K562 (cell line): ENCODE measurements around the gene TNFAIP3. TPM values are rescaled to one million over a fixed set of nuclear protein-coding genes. Genes with fewer than 3 reads are reported as not detected.
A peak's percentile ranks its signal among the peaks of the same experiment; 100 is the strongest.

Experiments used
- ARID1B ChIP-seq: fragments of 450-650 bp; IDR thresholded peaks from 2 replicates; pipeline ENCODE4 v1.6.1; 2016; ENCODE audit warnings: antibody characterized with exemption, mild to moderate bottlenecking, inconsistent platforms
- ARNT ChIP-seq, 2 experiments: fragments of 450-650 bp; IDR thresholded peaks; 2 replicates each; pipeline ENCODE4 v1.6.1; 2016; ENCODE audit warnings: mild to moderate bottlenecking in 1 of 2
- FOXK2 ChIP-seq, 2 experiments: fragments of 450-650 bp; IDR thresholded peaks in 1 of 2; conservative IDR thresholded peaks in 1 of 2; 2 replicates each; pipeline ENCODE4 v1.6.1; 2016; ENCODE audit warnings: low read depth in 2 of 2, mild to moderate bottlenecking in 1 of 2
- HDGF ChIP-seq: fragments of 450-650 bp; IDR thresholded peaks from 2 replicates; pipeline ENCODE4 v1.6.1; 2016
- KDM1A ChIP-seq, 2 experiments: fragments of 450-650 bp; IDR thresholded peaks; 2 replicates each; pipeline ENCODE4 v1.6.1; 2016; ENCODE audit warnings: mild to moderate bottlenecking in 2 of 2
- LCOR ChIP-seq: sonication (generic); formaldehyde crosslinking; IDR thresholded peaks from 2 replicates; pipeline ENCODE4 v1.8.0; 2022; ENCODE audit warnings: mild to moderate bottlenecking, missing genetic modification reagents
- PML ChIP-seq: IDR thresholded peaks from 2 replicates; pipeline ENCODE4 v1.6.1; 2012; ENCODE audit warnings: low read length, inconsistent platforms
- STAT5A ChIP-seq: IDR thresholded peaks from 2 replicates; pipeline ENCODE4 v1.6.1; 2012; ENCODE audit warnings: low read length, inconsistent platforms, borderline replicate concordance
- TEAD1 ChIP-seq, 2 experiments: fragments of 450-650 bp in 1 of 2; sonication (generic) in 1 of 2; formaldehyde crosslinking; IDR thresholded peaks; 2 replicates each; pipeline versions ENCODE4 v1.4.0 to v1.8.0; 2020 to 2022; ENCODE audit warnings: mild to moderate bottlenecking in 2 of 2, missing genetic modification reagents in 1 of 2
- ZNF41 ChIP-seq: fragments of 250-450 bp; sonication (Bioruptor Pico); conservative IDR thresholded peaks from 2 replicates; pipeline ENCODE4 v1.4.0; 2020; ENCODE audit warnings: mild to moderate bottlenecking
- polyA plus RNA-seq, 8 experiments: library from polyadenylated mRNA; depleted of rRNA in 4 of 8; stranded (reverse) in 5 of 8; unstranded in 3 of 8; fragments of >200 nt; fragmentation: Nextera tagmentation in 2 of 8; fragmentation: Illumina TruSeq in 1 of 8; extraction: Ambion mirVana in 2 of 8; extraction: Trizol in 1 of 8; gene quantifications; 2 replicates each; pipeline versions ENCODE4 v1.2.1 to v1.2.3, GENCODE V29; 2011 to 2014; ENCODE audit warnings: inconsistent platforms in 1 of 8, missing spikeins in 1 of 8
- total RNA-seq, 7 experiments: library from RNA; depleted of rRNA in 6 of 7; stranded (reverse); fragments of >200 nt in 6 of 7; fragmentation: Illumina TruSeq in 2 of 7; extraction: Trizol in 2 of 7; gene quantifications; 2 replicates each; pipeline versions ENCODE4 v1.2.1 to v1.2.3, GENCODE V29; 2011 to 2021; ENCODE audit warnings: low replicate concordance in 1 of 7
- TF ChIP-seq, protein P1 (sequence below): fragments of 450-650 bp; IDR thresholded peaks from 2 replicates; pipeline ENCODE4 v1.6.1; 2016; ENCODE audit warnings: mild to moderate bottlenecking
- TF ChIP-seq, protein P2 (sequence below): fragments of 250-450 bp; sonication (Bioruptor Pico); IDR thresholded peaks from 2 replicates; pipeline ENCODE4 v1.4.0; 2020
- TF ChIP-seq, protein P3 (sequence below): fragments of 200-800 bp; sonication (Bioruptor generic); IDR thresholded peaks from 2 replicates; pipeline ENCODE4 v1.6.1; 2017; ENCODE audit warnings: missing genetic modification characterization, missing compliant biosample characterization
- TF ChIP-seq, protein P4 (sequence below), 2 experiments: fragments of 450-650 bp in 1 of 2; IDR thresholded peaks; 2 replicates each; pipeline ENCODE4 v1.6.1; 2011 to 2017; ENCODE audit warnings: low read depth in 2 of 2, antibody characterized with exemption in 1 of 2, borderline replicate concordance in 1 of 2, low read length in 1 of 2, mild to moderate bottlenecking in 1 of 2, mixed read lengths in 1 of 2; ENCODE audit not compliant: control insufficient read depth in 1 of 2

The TNFAIP3 gene
- total and polyA plus RNA-seq, 9 of the 15 experiments (the other 6 are each of a cell fraction or from before 2014, with no cell fraction given), result 0.79 to 17.0 (median 6.4) TPM

DNA sequence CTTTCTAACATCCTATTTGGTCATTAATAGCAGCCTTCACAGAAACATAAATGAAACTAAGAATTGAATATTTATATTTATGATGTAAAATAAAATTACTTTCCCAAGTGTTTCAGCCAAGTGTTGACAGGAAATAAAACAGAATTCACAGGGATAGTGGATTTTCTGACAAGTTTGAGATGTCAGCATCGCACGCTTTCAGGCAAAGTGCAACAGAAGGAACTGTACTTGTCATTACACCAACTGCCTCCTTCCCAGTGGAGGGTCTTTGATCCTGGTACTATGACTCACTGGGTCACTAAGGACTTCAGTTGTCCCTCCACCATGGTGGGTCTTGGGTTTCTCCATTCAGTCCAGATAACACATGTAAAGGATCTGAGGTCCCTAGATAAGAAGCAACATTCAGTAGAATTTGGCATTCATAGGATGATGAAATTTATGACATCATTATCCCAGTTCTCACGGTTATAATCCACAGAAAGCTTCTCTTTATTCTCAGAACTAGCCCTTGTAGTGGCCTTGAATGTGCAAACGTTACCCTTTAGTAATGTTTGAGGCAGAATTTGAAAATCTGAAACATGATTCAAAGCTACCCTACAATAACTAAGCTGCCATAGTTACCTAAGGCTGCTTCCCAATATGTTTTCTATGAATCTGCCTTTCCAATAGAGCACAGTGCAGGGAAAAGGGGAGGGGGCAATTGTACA is 3.8 kb upstream of the TNFAIP3 start (continued):
- TF ChIP-seq TEAD1 (CRISPR knock-in tag; IDR thresholded peaks at IDR 0.05) (peak; percentile 56 to 60; a peak in 1 of 4 replicates), LCOR (peak; percentile 78), FOXK2 (conservative IDR thresholded peaks at IDR 0.05 in 1 of 2, IDR thresholded peaks at IDR 0.05 in 1 of 2; ENCODE audit: low read depth in 2 of 2) (peak in 1 of 2 experiments; percentile 43; a peak in 1 of 4 replicates), PML (peak; percentile 97), KDM1A (IDR thresholded peaks at IDR 0.05) (peak; percentile 79), STAT5A (peak; percentile 95), ARNT (IDR thresholded peaks at IDR 0.05) (peak; percentile 83 to 97; a peak in 3 of 4 replicates), HDGF (no peak), ZNF41 (peak; percentile 65), ARID1B (peak; percentile 99)
- TF ChIP-seq, protein P1, sequence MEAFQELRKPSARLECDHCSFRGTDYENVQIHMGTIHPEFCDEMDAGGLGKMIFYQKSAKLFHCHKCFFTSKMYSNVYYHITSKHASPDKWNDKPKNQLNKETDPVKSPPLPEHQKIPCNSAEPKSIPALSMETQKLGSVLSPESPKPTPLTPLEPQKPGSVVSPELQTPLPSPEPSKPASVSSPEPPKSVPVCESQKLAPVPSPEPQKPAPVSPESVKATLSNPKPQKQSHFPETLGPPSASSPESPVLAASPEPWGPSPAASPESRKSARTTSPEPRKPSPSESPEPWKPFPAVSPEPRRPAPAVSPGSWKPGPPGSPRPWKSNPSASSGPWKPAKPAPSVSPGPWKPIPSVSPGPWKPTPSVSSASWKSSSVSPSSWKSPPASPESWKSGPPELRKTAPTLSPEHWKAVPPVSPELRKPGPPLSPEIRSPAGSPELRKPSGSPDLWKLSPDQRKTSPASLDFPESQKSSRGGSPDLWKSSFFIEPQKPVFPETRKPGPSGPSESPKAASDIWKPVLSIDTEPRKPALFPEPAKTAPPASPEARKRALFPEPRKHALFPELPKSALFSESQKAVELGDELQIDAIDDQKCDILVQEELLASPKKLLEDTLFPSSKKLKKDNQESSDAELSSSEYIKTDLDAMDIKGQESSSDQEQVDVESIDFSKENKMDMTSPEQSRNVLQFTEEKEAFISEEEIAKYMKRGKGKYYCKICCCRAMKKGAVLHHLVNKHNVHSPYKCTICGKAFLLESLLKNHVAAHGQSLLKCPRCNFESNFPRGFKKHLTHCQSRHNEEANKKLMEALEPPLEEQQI, result peak; percentile 93; the same call in 1 of the 2 replicates
- TF ChIP-seq, protein P2, sequence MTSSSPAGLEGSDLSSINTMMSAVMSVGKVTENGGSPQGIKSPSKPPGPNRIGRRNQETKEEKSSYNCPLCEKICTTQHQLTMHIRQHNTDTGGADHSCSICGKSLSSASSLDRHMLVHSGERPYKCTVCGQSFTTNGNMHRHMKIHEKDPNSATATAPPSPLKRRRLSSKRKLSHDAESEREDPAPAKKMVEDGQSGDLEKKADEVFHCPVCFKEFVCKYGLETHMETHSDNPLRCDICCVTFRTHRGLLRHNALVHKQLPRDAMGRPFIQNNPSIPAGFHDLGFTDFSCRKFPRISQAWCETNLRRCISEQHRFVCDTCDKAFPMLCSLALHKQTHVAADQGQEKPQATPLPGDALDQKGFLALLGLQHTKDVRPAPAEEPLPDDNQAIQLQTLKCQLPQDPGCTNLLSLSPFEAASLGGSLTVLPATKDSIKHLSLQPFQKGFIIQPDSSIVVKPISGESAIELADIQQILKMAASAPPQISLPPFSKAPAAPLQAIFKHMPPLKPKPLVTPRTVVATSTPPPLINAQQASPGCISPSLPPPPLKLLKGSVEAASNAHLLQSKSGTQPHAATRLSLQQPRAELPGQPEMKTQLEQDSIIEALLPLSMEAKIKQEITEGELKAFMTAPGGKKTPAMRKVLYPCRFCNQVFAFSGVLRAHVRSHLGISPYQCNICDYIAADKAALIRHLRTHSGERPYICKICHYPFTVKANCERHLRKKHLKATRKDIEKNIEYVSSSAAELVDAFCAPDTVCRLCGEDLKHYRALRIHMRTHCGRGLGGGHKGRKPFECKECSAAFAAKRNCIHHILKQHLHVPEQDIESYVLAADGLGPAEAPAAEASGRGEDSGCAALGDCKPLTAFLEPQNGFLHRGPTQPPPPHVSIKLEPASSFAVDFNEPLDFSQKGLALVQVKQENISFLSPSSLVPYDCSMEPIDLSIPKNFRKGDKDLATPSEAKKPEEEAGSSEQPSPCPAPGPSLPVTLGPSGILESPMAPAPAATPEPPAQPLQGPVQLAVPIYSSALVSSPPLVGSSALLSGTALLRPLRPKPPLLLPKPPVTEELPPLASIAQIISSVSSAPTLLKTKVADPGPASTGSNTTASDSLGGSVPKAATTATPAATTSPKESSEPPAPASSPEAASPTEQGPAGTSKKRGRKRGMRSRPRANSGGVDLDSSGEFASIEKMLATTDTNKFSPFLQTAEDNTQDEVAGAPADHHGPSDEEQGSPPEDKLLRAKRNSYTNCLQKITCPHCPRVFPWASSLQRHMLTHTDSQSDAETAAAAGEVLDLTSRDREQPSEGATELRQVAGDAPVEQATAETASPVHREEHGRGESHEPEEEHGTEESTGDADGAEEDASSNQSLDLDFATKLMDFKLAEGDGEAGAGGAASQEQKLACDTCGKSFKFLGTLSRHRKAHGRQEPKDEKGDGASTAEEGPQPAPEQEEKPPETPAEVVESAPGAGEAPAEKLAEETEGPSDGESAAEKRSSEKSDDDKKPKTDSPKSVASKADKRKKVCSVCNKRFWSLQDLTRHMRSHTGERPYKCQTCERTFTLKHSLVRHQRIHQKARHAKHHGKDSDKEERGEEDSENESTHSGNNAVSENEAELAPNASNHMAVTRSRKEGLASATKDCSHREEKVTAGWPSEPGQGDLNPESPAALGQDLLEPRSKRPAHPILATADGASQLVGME (CRISPR knock-in tag), result peak; percentile 20; the same call in 1 of the 2 replicates
- TF ChIP-seq, protein P3, sequence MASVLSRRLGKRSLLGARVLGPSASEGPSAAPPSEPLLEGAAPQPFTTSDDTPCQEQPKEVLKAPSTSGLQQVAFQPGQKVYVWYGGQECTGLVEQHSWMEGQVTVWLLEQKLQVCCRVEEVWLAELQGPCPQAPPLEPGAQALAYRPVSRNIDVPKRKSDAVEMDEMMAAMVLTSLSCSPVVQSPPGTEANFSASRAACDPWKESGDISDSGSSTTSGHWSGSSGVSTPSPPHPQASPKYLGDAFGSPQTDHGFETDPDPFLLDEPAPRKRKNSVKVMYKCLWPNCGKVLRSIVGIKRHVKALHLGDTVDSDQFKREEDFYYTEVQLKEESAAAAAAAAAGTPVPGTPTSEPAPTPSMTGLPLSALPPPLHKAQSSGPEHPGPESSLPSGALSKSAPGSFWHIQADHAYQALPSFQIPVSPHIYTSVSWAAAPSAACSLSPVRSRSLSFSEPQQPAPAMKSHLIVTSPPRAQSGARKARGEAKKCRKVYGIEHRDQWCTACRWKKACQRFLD (CRISPR knock-in tag), result peak; percentile 93
- TF ChIP-seq, protein P4, sequence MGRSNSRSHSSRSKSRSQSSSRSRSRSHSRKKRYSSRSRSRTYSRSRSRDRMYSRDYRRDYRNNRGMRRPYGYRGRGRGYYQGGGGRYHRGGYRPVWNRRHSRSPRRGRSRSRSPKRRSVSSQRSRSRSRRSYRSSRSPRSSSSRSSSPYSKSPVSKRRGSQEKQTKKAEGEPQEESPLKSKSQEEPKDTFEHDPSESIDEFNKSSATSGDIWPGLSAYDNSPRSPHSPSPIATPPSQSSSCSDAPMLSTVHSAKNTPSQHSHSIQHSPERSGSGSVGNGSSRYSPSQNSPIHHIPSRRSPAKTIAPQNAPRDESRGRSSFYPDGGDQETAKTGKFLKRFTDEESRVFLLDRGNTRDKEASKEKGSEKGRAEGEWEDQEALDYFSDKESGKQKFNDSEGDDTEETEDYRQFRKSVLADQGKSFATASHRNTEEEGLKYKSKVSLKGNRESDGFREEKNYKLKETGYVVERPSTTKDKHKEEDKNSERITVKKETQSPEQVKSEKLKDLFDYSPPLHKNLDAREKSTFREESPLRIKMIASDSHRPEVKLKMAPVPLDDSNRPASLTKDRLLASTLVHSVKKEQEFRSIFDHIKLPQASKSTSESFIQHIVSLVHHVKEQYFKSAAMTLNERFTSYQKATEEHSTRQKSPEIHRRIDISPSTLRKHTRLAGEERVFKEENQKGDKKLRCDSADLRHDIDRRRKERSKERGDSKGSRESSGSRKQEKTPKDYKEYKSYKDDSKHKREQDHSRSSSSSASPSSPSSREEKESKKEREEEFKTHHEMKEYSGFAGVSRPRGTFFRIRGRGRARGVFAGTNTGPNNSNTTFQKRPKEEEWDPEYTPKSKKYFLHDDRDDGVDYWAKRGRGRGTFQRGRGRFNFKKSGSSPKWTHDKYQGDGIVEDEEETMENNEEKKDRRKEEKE (IDR thresholded peaks at IDR 0.05; ENCODE audit: borderline replicate concordance in 1 of 2, control insufficient read depth in 1 of 2, low read depth in 2 of 2, low read length in 1 of 2), result peak in 1 of 2 experiments; percentile 83; a peak in 1 of 4 replicates
